K562 (cell line): ENCODE measurements around the gene TYRP1. TPM values are rescaled to one million over a fixed set of nuclear protein-coding genes. Genes with fewer than 3 reads are reported as not detected.

Experiments used
- ATAC-seq: fragments of 200-7000 bp; cut with Tn5 transposase; 3 replicates; pipeline ENCODE4 v1.9.1; 2020; ENCODE audit warnings: moderate library complexity
- BruUV-seq: library from RNA; stranded (reverse); fragments of 400-500 nt; replicated peaks from 2 replicates; lab custom pipeline; 2021; lab: Mats Ljungman, UMichigan
- CTCF ChIA-PET: fragments of 300-600 bp; formaldehyde crosslinking; extraction: SDS; loops from one replicate; lab custom pipeline; 2021; ENCODE audit warnings: low intra/inter-chr PET ratio; lab: Yijun Ruan, JAX
- POLR2A ChIA-PET: fragments of 300-600, 350-650 bp; sonication (Branson Sonifier 250); formaldehyde crosslinking; extraction: SDS; loops from one replicate; lab custom pipeline; 2021; ENCODE audit warnings: antibody characterized with exemption, inconsistent platforms; lab: Yijun Ruan, JAX
- DNase-seq, 4 experiments: peaks; one replicate each; pipeline versions ENCODE4 v3.0.0 to v3.0.0-alpha.2; 2011 to 2018; ENCODE audit warnings: low spot score in 3 of 4, mixed read lengths in 3 of 4; ENCODE audit errors: extremely low read depth in 1 of 4
- FAIRE-seq: peaks from 2 replicates; lab custom pipeline; 2011; peaks lifted over from hg19 to GRCh38; lab: Jason Lieb, UNC
- H2AFZ ChIP-seq: 2 replicates; pipeline ENCODE4 v1.6.0; 2011; ENCODE audit warnings: low read depth, low read length, control low read depth, inconsistent platforms
- H3K27ac ChIP-seq: fragments of 200-600 bp; 3 replicates; pipeline ENCODE4 v1.8.0; 2011; ENCODE audit warnings: low read depth, mild to moderate bottlenecking, control low read depth, inconsistent platforms, low read length, moderate library complexity, mixed read lengths; ENCODE audit errors: extremely low read depth
- H3K27me3 ChIP-seq, 2 experiments: fragments of 300-600 bp in 1 of 2; 2 replicates in 1 of 2; 3 replicates in 1 of 2; pipeline versions ENCODE4 v1.6.0 to v1.8.0; 2011; ENCODE audit warnings: inconsistent platforms in 2 of 2, low read length in 2 of 2, mild to moderate bottlenecking in 1 of 2, mixed read lengths in 1 of 2, moderate library complexity in 1 of 2; ENCODE audit not compliant: control insufficient read depth in 2 of 2, insufficient read depth in 2 of 2
- H3K36me3 ChIP-seq: fragments of 300-600 bp; 3 replicates; pipeline ENCODE4 v1.8.0; 2011; ENCODE audit warnings: mild to moderate bottlenecking, low read length, inconsistent platforms; ENCODE audit not compliant: control insufficient read depth, insufficient read depth
- H3K4me1 ChIP-seq, 2 experiments: fragments of 200-600 bp in 1 of 2; replicated peaks in 1 of 2; 2 replicates in 1 of 2; 3 replicates in 1 of 2; pipeline versions ENCODE4 v1.5.1 to v1.8.0; 2011; ENCODE audit warnings: inconsistent platforms in 2 of 2, low read length in 2 of 2, mild to moderate bottlenecking in 1 of 2, mixed read lengths in 1 of 2, moderate library complexity in 1 of 2; ENCODE audit not compliant: control insufficient read depth in 2 of 2, insufficient read depth in 2 of 2
- H3K4me2 ChIP-seq: 2 replicates; pipeline ENCODE4 v1.6.1; 2011; ENCODE audit warnings: low read length, control low read depth, inconsistent platforms, mixed read lengths; ENCODE audit not compliant: insufficient read depth
- H3K4me3 ChIP-seq: fragments of 200-600 bp; sonication (generic), shearing (Covaris generic); 2 replicates; pipeline ENCODE4 v1.5.1; 2016; ENCODE audit warnings: control low read depth, inconsistent platforms
- H3K79me2 ChIP-seq: fragments of 200-600 bp; 3 replicates; pipeline ENCODE4 v1.8.0; 2011; ENCODE audit warnings: low read length, inconsistent platforms; ENCODE audit not compliant: control insufficient read depth, insufficient read depth
- H3K9ac ChIP-seq, 2 experiments: 2 replicates each; pipeline versions ENCODE4 v1.6.0 to v1.6.1; 2011; ENCODE audit warnings: low read depth in 2 of 2, low read length in 2 of 2, control low read depth in 1 of 2, inconsistent platforms in 1 of 2, mild to moderate bottlenecking in 1 of 2, mixed read lengths in 1 of 2; ENCODE audit not compliant: insufficient read depth in 1 of 2
- H3K9me1 ChIP-seq: one replicate; pipeline ENCODE4 v1.6.0; 2011; ENCODE audit warnings: inconsistent platforms, mild to moderate bottlenecking, low read length, moderate library complexity; ENCODE audit not compliant: control insufficient read depth, insufficient read depth
- H3K9me3 ChIP-seq: replicated peaks from 2 replicates; pipeline ENCODE4 v1.5.1; 2011; ENCODE audit warnings: low read depth, low read length, inconsistent platforms; ENCODE audit not compliant: control insufficient read depth, insufficient read depth
- H4K20me1 ChIP-seq: replicated peaks from 2 replicates; pipeline ENCODE4 v1.6.1; 2011; ENCODE audit warnings: low read length, inconsistent platforms, mixed read lengths; ENCODE audit not compliant: control insufficient read depth, insufficient read depth
- ASH1L ChIP-seq: fragments of 450-650 bp; IDR thresholded peaks from 2 replicates; pipeline ENCODE4 v1.6.1; 2018; ENCODE audit warnings: borderline replicate concordance, mild to moderate bottlenecking, low read depth; ENCODE audit not compliant: partially characterized antibody
- CTCFL ChIP-seq: IDR thresholded peaks from 2 replicates; pipeline ENCODE4 v1.6.1; 2011; ENCODE audit warnings: borderline replicate concordance, low read depth, mild to moderate bottlenecking, moderate library complexity, low read length; ENCODE audit not compliant: insufficient read depth, poor library complexity, severe bottlenecking
- ETV1 ChIP-seq: fragments of 450-650 bp; conservative IDR thresholded peaks from 2 replicates; pipeline ENCODE4 v1.6.1; 2016; ENCODE audit warnings: missing genetic modification characterization, control low read depth, low read depth, missing compliant biosample characterization
- ETV5 ChIP-seq: sonication (generic); formaldehyde crosslinking; IDR thresholded peaks from 2 replicates; pipeline ENCODE4 v1.4.0; 2020; ENCODE audit warnings: low read depth, mild to moderate bottlenecking, missing genetic modification reagents
- HDAC3 ChIP-seq: fragments of 450-650 bp; IDR thresholded peaks from 2 replicates; pipeline ENCODE4 v1.6.1; 2018; ENCODE audit warnings: borderline replicate concordance, mild to moderate bottlenecking, moderate library complexity; ENCODE audit not compliant: partially characterized antibody
- NCOA2 ChIP-seq, 2 experiments: fragments of 450-650 bp; IDR thresholded peaks; 2 replicates each; pipeline ENCODE4 v1.6.1; 2018; ENCODE audit warnings: mild to moderate bottlenecking in 2 of 2, moderate library complexity in 1 of 2; ENCODE audit not compliant: partially characterized antibody in 2 of 2
- NRF1 ChIP-seq, 2 experiments: fragments of 450-650 bp; IDR thresholded peaks in 1 of 2; conservative IDR thresholded peaks in 1 of 2; 2 replicates each; pipeline ENCODE4 v1.6.1; 2014; ENCODE audit warnings: mild to moderate bottlenecking in 2 of 2
- POLR2B ChIP-seq: fragments of 450-650 bp; IDR thresholded peaks from 2 replicates; pipeline ENCODE4 v1.6.1; 2018; ENCODE audit warnings: low read depth; ENCODE audit not compliant: partially characterized antibody
- SIRT6 ChIP-seq: IDR thresholded peaks from one replicate; pipeline ENCODE4 v1.6.1; 2012; ENCODE audit warnings: low read depth, mild to moderate bottlenecking, control low read depth, inconsistent platforms, low read length, moderate library complexity
- SOX6 ChIP-seq: fragments of 450-650 bp; IDR thresholded peaks from 2 replicates; pipeline ENCODE4 v1.6.1; 2014; ENCODE audit warnings: mild to moderate bottlenecking
- ZFP30 ChIP-seq: fragments of 250-450 bp; sonication (Bioruptor Pico); IDR thresholded peaks from 2 replicates; pipeline ENCODE4 v1.8.0; 2022; ENCODE audit warnings: moderate library complexity, mild to moderate bottlenecking, inconsistent platforms, borderline replicate concordance
- ZNF133 ChIP-seq: fragments of 250-450 bp; sonication (Bioruptor Pico); IDR thresholded peaks from 2 replicates; pipeline ENCODE4 v1.4.0; 2020; ENCODE audit warnings: mild to moderate bottlenecking
- ZNF431 ChIP-seq: sonication (generic); formaldehyde crosslinking; IDR thresholded peaks from 2 replicates; pipeline ENCODE4 v1.8.0; 2022; ENCODE audit warnings: mild to moderate bottlenecking, missing genetic modification reagents
- WGBS: fragments of 100-300 bp; shearing (Covaris generic); methylation state at CpG from one replicate; pipeline ENCODE4 v1.1.6; 2016; ENCODE audit warnings: low coverage, mixed read lengths; ENCODE audit not compliant: insufficient coverage; ENCODE audit errors: missing lambda C conversion rate; 5-methylcytosine and 5-hydroxymethylcytosine counted together
- in situ Hi-C: fragments of 300-500 bp; cut with MboI; formaldehyde crosslinking; loops from 4 replicates; pipeline ENCODE4 v1.15.0; 2018; ENCODE audit warnings: inconsistent platforms, mixed read lengths
- intact Hi-C: fragments of 100-400 bp; cut with micrococcal nuclease; formaldehyde crosslinking; loops from 2 replicates; pipeline ENCODE4 v1.14.2; 2022
- polyA plus RNA-seq, 8 experiments: library from polyadenylated mRNA; depleted of rRNA in 4 of 8; stranded (reverse) in 5 of 8; unstranded in 3 of 8; fragments of >200 nt; fragmentation: Nextera tagmentation in 2 of 8; fragmentation: Illumina TruSeq in 1 of 8; extraction: Ambion mirVana in 2 of 8; extraction: Trizol in 1 of 8; gene quantifications; 2 replicates each; pipeline versions ENCODE4 v1.2.1 to v1.2.3, GENCODE V29; 2011 to 2014; ENCODE audit warnings: inconsistent platforms in 1 of 8, missing spikeins in 1 of 8
- total RNA-seq, 7 experiments: library from RNA; depleted of rRNA in 6 of 7; stranded (reverse); fragments of >200 nt in 6 of 7; fragmentation: Illumina TruSeq in 2 of 7; extraction: Trizol in 2 of 7; gene quantifications; 2 replicates each; pipeline versions ENCODE4 v1.2.1 to v1.2.3, GENCODE V29; 2011 to 2021; ENCODE audit warnings: low replicate concordance in 1 of 7
- TF ChIP-seq, protein P1 (sequence below), 3 experiments: IDR thresholded peaks in 2 of 3; conservative IDR thresholded peaks in 1 of 3; 2 replicates each; pipeline ENCODE4 v1.5.1; 2011 to 2012; ENCODE audit warnings: low read length in 3 of 3, mild to moderate bottlenecking in 3 of 3, control low read depth in 2 of 3, improper control_type of control experiment in 1 of 3, inconsistent platforms in 1 of 3, low read depth in 1 of 3, mixed read lengths in 1 of 3, moderate library complexity in 1 of 3; ENCODE audit not compliant: insufficient read depth in 2 of 3
- TF ChIP-seq, protein P2 (sequence below): sonication (generic); formaldehyde crosslinking; IDR thresholded peaks from 2 replicates; pipeline ENCODE4 v1.8.0; 2022; ENCODE audit warnings: mild to moderate bottlenecking, missing genetic modification reagents

Gene TYRP1
- total and polyA plus RNA-seq, 9 of the 15 experiments (the other 6 are each of a cell fraction or from before 2014, with no cell fraction given), result not detected

GRCh38 chr9:12718482-12719026, 25.4 kb downstream of the TYRP1 start:
- Histone ChIP-seq H3K9me1 (no peaks in the 10 kb centered on the region), H3K4me1 (no peaks in the 10 kb centered on the region), H3K4me2 (no peak overlapping the region), H3K27ac (no peak overlapping the region), H3K36me3 (no peaks in the 10 kb centered on the region), H4K20me1 (no peaks in the 10 kb centered on the region), H3K4me3 (no peak overlapping the region), H3K27me3 (no peaks in the 10 kb centered on the region), H3K9me3 (no peaks in the 10 kb centered on the region), H3K9ac (no peak overlapping the region), H3K79me2 (no peaks in the 10 kb centered on the region), H2AFZ (no peak overlapping the region)
- DNase-seq, result no peak
- ChIA-PET CTCF (no interaction called here), POLR2A (no interaction called here)
- 4% methylated on average over 7 of the region's 7 CpGs for WGBS
- in situ Hi-C loops (no loop called here), intact Hi-C loops (loop anchor here (5.0 kb wide), 1 partner anchor 369 kb away; no protein-coding TSS in a partner anchor)
- ATAC-seq, result no peak
- FAIRE-seq, result no peak
- no TSS peak for BruUV-seq
- TF ChIP-seq POLR2B (no peak), ZNF431 (CRISPR knock-in tag) (no peak), ETV5 (CRISPR knock-in tag) (no peak), NCOA2 (IDR thresholded peaks at IDR 0.05; ENCODE audit: partially characterized antibody in 2 of 2) (no peak), HDAC3 (no peak), ETV1 (tag) (no peak), ZFP30 (CRISPR knock-in tag) (no peak), ZNF133 (CRISPR knock-in tag) (no peak), SOX6 (no peak), NRF1 (conservative IDR thresholded peaks at IDR 0.05 in 1 of 2, IDR thresholded peaks at IDR 0.05 in 1 of 2) (no peak), CTCFL (no peak), ASH1L (no peak), SIRT6 (no peak)
- TF ChIP-seq, protein P1, sequence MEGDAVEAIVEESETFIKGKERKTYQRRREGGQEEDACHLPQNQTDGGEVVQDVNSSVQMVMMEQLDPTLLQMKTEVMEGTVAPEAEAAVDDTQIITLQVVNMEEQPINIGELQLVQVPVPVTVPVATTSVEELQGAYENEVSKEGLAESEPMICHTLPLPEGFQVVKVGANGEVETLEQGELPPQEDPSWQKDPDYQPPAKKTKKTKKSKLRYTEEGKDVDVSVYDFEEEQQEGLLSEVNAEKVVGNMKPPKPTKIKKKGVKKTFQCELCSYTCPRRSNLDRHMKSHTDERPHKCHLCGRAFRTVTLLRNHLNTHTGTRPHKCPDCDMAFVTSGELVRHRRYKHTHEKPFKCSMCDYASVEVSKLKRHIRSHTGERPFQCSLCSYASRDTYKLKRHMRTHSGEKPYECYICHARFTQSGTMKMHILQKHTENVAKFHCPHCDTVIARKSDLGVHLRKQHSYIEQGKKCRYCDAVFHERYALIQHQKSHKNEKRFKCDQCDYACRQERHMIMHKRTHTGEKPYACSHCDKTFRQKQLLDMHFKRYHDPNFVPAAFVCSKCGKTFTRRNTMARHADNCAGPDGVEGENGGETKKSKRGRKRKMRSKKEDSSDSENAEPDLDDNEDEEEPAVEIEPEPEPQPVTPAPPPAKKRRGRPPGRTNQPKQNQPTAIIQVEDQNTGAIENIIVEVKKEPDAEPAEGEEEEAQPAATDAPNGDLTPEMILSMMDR (IDR thresholded peaks at IDR 0.05 in 2 of 3, conservative IDR thresholded peaks at IDR 0.05 in 1 of 3; ENCODE audit: insufficient read depth in 2 of 3, low read depth in 1 of 3, low read length in 3 of 3), result no peak
- TF ChIP-seq, protein P2, sequence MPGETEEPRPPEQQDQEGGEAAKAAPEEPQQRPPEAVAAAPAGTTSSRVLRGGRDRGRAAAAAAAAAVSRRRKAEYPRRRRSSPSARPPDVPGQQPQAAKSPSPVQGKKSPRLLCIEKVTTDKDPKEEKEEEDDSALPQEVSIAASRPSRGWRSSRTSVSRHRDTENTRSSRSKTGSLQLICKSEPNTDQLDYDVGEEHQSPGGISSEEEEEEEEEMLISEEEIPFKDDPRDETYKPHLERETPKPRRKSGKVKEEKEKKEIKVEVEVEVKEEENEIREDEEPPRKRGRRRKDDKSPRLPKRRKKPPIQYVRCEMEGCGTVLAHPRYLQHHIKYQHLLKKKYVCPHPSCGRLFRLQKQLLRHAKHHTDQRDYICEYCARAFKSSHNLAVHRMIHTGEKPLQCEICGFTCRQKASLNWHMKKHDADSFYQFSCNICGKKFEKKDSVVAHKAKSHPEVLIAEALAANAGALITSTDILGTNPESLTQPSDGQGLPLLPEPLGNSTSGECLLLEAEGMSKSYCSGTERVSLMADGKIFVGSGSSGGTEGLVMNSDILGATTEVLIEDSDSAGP (CRISPR knock-in tag), result no peak
